HepG2 (cell line): ENCODE results near the gene CAMTA1. TPM values are rescaled to one million over a fixed set of nuclear protein-coding genes. Genes with fewer than 3 reads are reported as not detected.

Experiments used
- ATAC-seq: fragments of 200-7000 bp; cut with Tn5 transposase; 3 replicates; pipeline ENCODE4 v1.9.1; 2020; ENCODE audit warnings: mild to moderate bottlenecking, moderate library complexity
- BruUV-seq: library from RNA; stranded (reverse); fragments of 400-500 nt; replicated peaks from 2 replicates; lab custom pipeline; 2021; lab: Mats Ljungman, UMichigan
- CTCF ChIA-PET: fragments of 300-600 bp; formaldehyde crosslinking; extraction: SDS; loops from one replicate; lab custom pipeline; 2021; ENCODE audit warnings: low total read pairs, inconsistent platforms, low intra/inter-chr PET ratio; lab: Yijun Ruan, JAX
- POLR2A ChIA-PET: fragments of 350-600 bp; sonication (Branson Sonifier 250); formaldehyde crosslinking; loops from one replicate; lab custom pipeline; 2020; ENCODE audit warnings: antibody characterized with exemption, inconsistent platforms; lab: Yijun Ruan, JAX
- DNase-seq: peaks from one replicate; pipeline ENCODE4 v3.0.0-alpha.2; 2015; ENCODE audit warnings: low spot score
- FAIRE-seq: peaks from 3 replicates; lab custom pipeline; 2011; peaks lifted over from hg19 to GRCh38; lab: Jason Lieb, UNC
- H2AFZ ChIP-seq: one replicate; pipeline ENCODE4 v1.6.1; 2011; ENCODE audit warnings: low read length, inconsistent platforms
- H3K27ac ChIP-seq: fragments of 300-600 bp; 3 replicates; pipeline ENCODE4 v1.8.0; 2011; ENCODE audit warnings: mixed run types, mild to moderate bottlenecking, mixed read lengths, low read length, inconsistent platforms; ENCODE audit not compliant: insufficient read depth; ENCODE audit errors: extremely low read length
- H3K27me3 ChIP-seq, 2 experiments: fragments of 200-600 bp in 1 of 2; 2 replicates in 1 of 2; 3 replicates in 1 of 2; pipeline versions ENCODE4 v1.6.0 to v1.8.0; 2011; ENCODE audit warnings: low read length in 2 of 2, mild to moderate bottlenecking in 2 of 2, moderate library complexity in 2 of 2, inconsistent platforms in 1 of 2; ENCODE audit not compliant: insufficient read depth in 2 of 2, control insufficient read depth in 1 of 2
- H3K36me3 ChIP-seq, 2 experiments: fragments of 200-600 bp in 1 of 2; replicated peaks in 1 of 2; 2 replicates in 1 of 2; 3 replicates in 1 of 2; pipeline versions ENCODE4 v1.5.1 to v1.8.0; 2011; ENCODE audit warnings: low read length in 2 of 2, inconsistent platforms in 1 of 2; ENCODE audit not compliant: insufficient read depth in 2 of 2, control insufficient read depth in 1 of 2
- H3K4me1 ChIP-seq: 2 replicates; pipeline ENCODE4 v1.5.1; 2012; ENCODE audit warnings: low read length, inconsistent platforms; ENCODE audit not compliant: insufficient read depth
- H3K4me2 ChIP-seq: 2 replicates; pipeline ENCODE4 v1.6.0; 2011; ENCODE audit warnings: low read depth, low read length, inconsistent platforms
- H3K4me3 ChIP-seq, 3 experiments: fragments of 200-600 bp in 1 of 3; sonication (generic), shearing (Covaris generic) in 1 of 3; replicated peaks in 1 of 3; 2 replicates each; pipeline ENCODE4 v1.5.1; 2011 to 2016; ENCODE audit warnings: low read length in 3 of 3, inconsistent platforms in 2 of 3, low read depth in 2 of 3, mild to moderate bottlenecking in 2 of 3, control low read depth in 1 of 3, mixed read lengths in 1 of 3; ENCODE audit not compliant: insufficient read depth in 1 of 3
- H3K79me2 ChIP-seq: one replicate; pipeline ENCODE4 v1.6.1; 2011; ENCODE audit warnings: low read length, inconsistent platforms; ENCODE audit not compliant: insufficient read depth
- H3K9ac ChIP-seq: 2 replicates; pipeline ENCODE4 v1.6.0; 2011; ENCODE audit warnings: mild to moderate bottlenecking, low read depth, low read length, inconsistent platforms; ENCODE audit not compliant: insufficient read depth
- H3K9me3 ChIP-seq: 2 replicates; pipeline ENCODE4 v1.5.1; 2012; ENCODE audit warnings: mild to moderate bottlenecking, low read length
- H4K20me1 ChIP-seq: 2 replicates; pipeline ENCODE4 v1.6.0; 2011; ENCODE audit warnings: inconsistent platforms, mild to moderate bottlenecking, low read length, moderate library complexity; ENCODE audit not compliant: insufficient read depth
- ATF6 ChIP-seq: sonication (generic); formaldehyde crosslinking; conservative IDR thresholded peaks from 2 replicates; pipeline ENCODE4 v1.4.0; 2020; ENCODE audit warnings: missing genetic modification reagents
- JUND ChIP-seq: sonication (generic); formaldehyde crosslinking; IDR thresholded peaks from 2 replicates; pipeline ENCODE4 v1.8.0; 2022; ENCODE audit warnings: mild to moderate bottlenecking, missing genetic modification reagents
- KAT2B ChIP-seq: fragments of 150-350 bp; IDR thresholded peaks from 2 replicates; pipeline ENCODE4 v1.6.1; 2014; ENCODE audit warnings: low read depth, low read length, borderline replicate concordance
- MBD4 ChIP-seq: IDR thresholded peaks from 2 replicates; pipeline ENCODE4 v1.6.1; 2012; ENCODE audit warnings: low read length, inconsistent platforms, borderline replicate concordance
- SETDB1 ChIP-seq: sonication (generic); formaldehyde crosslinking; IDR thresholded peaks from 2 replicates; pipeline ENCODE4 v1.5.1; 2020; ENCODE audit warnings: missing genetic modification reagents, mild to moderate bottlenecking, borderline replicate concordance
- ZBTB49 ChIP-seq: sonication (generic); formaldehyde crosslinking; IDR thresholded peaks from 2 replicates; pipeline ENCODE4 v1.4.0; 2020; ENCODE audit warnings: missing genetic modification reagents, borderline replicate concordance
- ZMYM2 ChIP-seq: sonication (generic); formaldehyde crosslinking; IDR thresholded peaks from 2 replicates; pipeline ENCODE4 v1.8.0; 2022; ENCODE audit warnings: mild to moderate bottlenecking, missing genetic modification reagents
- ZNF260 ChIP-seq: sonication (generic); formaldehyde crosslinking; IDR thresholded peaks from 2 replicates; pipeline ENCODE4 v1.4.0; 2020; ENCODE audit warnings: missing genetic modification reagents, low read depth, mild to moderate bottlenecking, borderline replicate concordance
- ZNF383 ChIP-seq: sonication (generic); formaldehyde crosslinking; IDR thresholded peaks from 2 replicates; pipeline ENCODE4 v1.4.0; 2020; ENCODE audit warnings: missing genetic modification reagents, mild to moderate bottlenecking, borderline replicate concordance
- ZNF615 ChIP-seq: sonication (generic); formaldehyde crosslinking; IDR thresholded peaks from 2 replicates; pipeline ENCODE4 v1.5.0; 2020; ENCODE audit warnings: mild to moderate bottlenecking, missing genetic modification reagents, borderline replicate concordance
- ZNF737 ChIP-seq: sonication (generic); formaldehyde crosslinking; IDR thresholded peaks from 2 replicates; pipeline ENCODE4 v1.5.0; 2020; ENCODE audit warnings: missing genetic modification reagents, mild to moderate bottlenecking, borderline replicate concordance
- WGBS: methylation state at CpG from one replicate; pipeline ENCODE4 v1.1.6; 2017; ENCODE audit warnings: low lambda C conversion rate; 5-methylcytosine and 5-hydroxymethylcytosine counted together
- in situ Hi-C: cut with HindIII; loops from 2 replicates; pipeline ENCODE4 v1.10.0; 2017; ENCODE audit warnings: low pct_unique_long_range_greater_than_20kb; ENCODE audit not compliant: extremely low pct_ligation_motif_present
- intact Hi-C: fragments of 100-400 bp; cut with micrococcal nuclease; formaldehyde crosslinking; loops from one replicate; pipeline ENCODE4 v1.10.0; 2022; ENCODE audit not compliant: unreplicated experiment
- polyA plus RNA-seq, 8 experiments: library from polyadenylated mRNA; depleted of rRNA in 3 of 8; stranded (reverse) in 7 of 8; unstranded in 1 of 8; fragments of >200 nt; fragmentation: Illumina TruSeq in 4 of 8; extraction: Trizol in 4 of 8; gene quantifications; 2 replicates each; pipeline versions ENCODE4 v1.2.1 to v1.2.3, GENCODE V29; 2011 to 2016; ENCODE audit warnings: low read depth in 4 of 8, missing spikeins in 1 of 8, mixed read lengths in 1 of 8; ENCODE audit not compliant: insufficient read depth in 1 of 8
- total RNA-seq, 5 experiments: library from RNA; depleted of rRNA; stranded (reverse); fragments of >200 nt; fragmentation: Illumina TruSeq; extraction: Trizol; gene quantifications; 2 replicates each; pipeline ENCODE4 v1.2.3, GENCODE V29; 2016; ENCODE audit warnings: low read depth in 1 of 5

CAMTA1 gene
- total and polyA plus RNA-seq, 2 of the 13 experiments (the other 11 are each of a cell fraction or from before 2014, with no cell fraction given) = 25.0 to 36.4 TPM

GRCh38 chr1:7299994-7300393, 514.7 kb downstream of the CAMTA1 start:
- CTCF ChIA-PET = no interaction called here
- no TSS peak for BruUV-seq
- 73% methylated on average over 2 of the region's 2 CpGs for WGBS

More at GRCh38 chr1:7299994-7300393, 514.7 kb downstream of the CAMTA1 start:
- Histone ChIP-seq H3K9me3 (peaks cover 8% of the 10 kb centered on the region; the same call in 1 of the 2 replicates), H3K27ac (no peak overlapping the region), H3K79me2 (no peaks in the 10 kb centered on the region), H3K36me3 (no peaks in the 10 kb centered on the region), H3K4me3 (no peak overlapping the region), H3K9ac (no peak overlapping the region), H4K20me1 (no peaks in the 10 kb centered on the region), H3K4me2 (no peak overlapping the region), H3K27me3 (peaks cover 0 to 16% of the 10 kb centered on the region in 2 experiments; a peak in 2 of 5 replicates), H2AFZ (no peak overlapping the region), H3K4me1 (peaks cover 10% of the 10 kb centered on the region)
- intact Hi-C loops (no loop called here), in situ Hi-C loops (no loop called here)
- DNase-seq (no peak), FAIRE-seq (no peak), ATAC-seq (no peak)
- POLR2A ChIA-PET = no interaction called here
- TF ChIP-seq JUND (CRISPR knock-in tag) (no peak), ZBTB49 (CRISPR knock-in tag) (no peak), ZNF737 (no peak), ZNF615 (CRISPR knock-in tag) (no peak), ZMYM2 (CRISPR knock-in tag) (no peak), ATF6 (CRISPR knock-in tag) (no peak), SETDB1 (CRISPR knock-in tag) (no peak), ZNF260 (CRISPR knock-in tag) (no peak), ZNF383 (no peak), KAT2B (no peak), MBD4 (no peak)
- TF ChIP-seq, all 625 proteins: peak for 0
